ENCODE data around the gene FOXP1.

GRCh38 chr3:71064291-71064955 lies 519.1 kb downstream of the FOXP1 start:
- TF ChIP-seq CTCF (IDR thresholded peaks at IDR 0.05) (no peak), EZH2 (IDR thresholded peaks at IDR 0.05; ENCODE audit: borderline replicate concordance, insufficient read depth, low read depth, low read length, poor library complexity, severe bottlenecking) (no peak)

Data from B cell (primary cell).